HepG2 (cell line): ENCODE measurements around the gene PLVAP. TPM values are rescaled to one million over a fixed set of nuclear protein-coding genes. Genes with fewer than 3 reads are reported as not detected.

Experiments used
- ATAC-seq: fragments of 200-7000 bp; cut with Tn5 transposase; 3 replicates; pipeline ENCODE4 v1.9.1; 2020; ENCODE audit warnings: mild to moderate bottlenecking, moderate library complexity
- BruUV-seq: library from RNA; stranded (reverse); fragments of 400-500 nt; replicated peaks from 2 replicates; lab custom pipeline; 2021; lab: Mats Ljungman, UMichigan
- CTCF ChIA-PET: fragments of 300-600 bp; formaldehyde crosslinking; extraction: SDS; loops from one replicate; lab custom pipeline; 2021; ENCODE audit warnings: low total read pairs, inconsistent platforms, low intra/inter-chr PET ratio; lab: Yijun Ruan, JAX
- POLR2A ChIA-PET: fragments of 350-600 bp; sonication (Branson Sonifier 250); formaldehyde crosslinking; loops from one replicate; lab custom pipeline; 2020; ENCODE audit warnings: antibody characterized with exemption, inconsistent platforms; lab: Yijun Ruan, JAX
- DNase-seq: peaks from one replicate; pipeline ENCODE4 v3.0.0-alpha.2; 2015; ENCODE audit warnings: low spot score
- FAIRE-seq: peaks from 3 replicates; lab custom pipeline; 2011; peaks lifted over from hg19 to GRCh38; lab: Jason Lieb, UNC
- H2AFZ ChIP-seq: one replicate; pipeline ENCODE4 v1.6.1; 2011; ENCODE audit warnings: low read length, inconsistent platforms
- H3K27ac ChIP-seq: fragments of 300-600 bp; 3 replicates; pipeline ENCODE4 v1.8.0; 2011; ENCODE audit warnings: mixed run types, mild to moderate bottlenecking, mixed read lengths, low read length, inconsistent platforms; ENCODE audit not compliant: insufficient read depth; ENCODE audit errors: extremely low read length
- H3K27me3 ChIP-seq, 2 experiments: fragments of 200-600 bp in 1 of 2; 2 replicates in 1 of 2; 3 replicates in 1 of 2; pipeline versions ENCODE4 v1.6.0 to v1.8.0; 2011; ENCODE audit warnings: low read length in 2 of 2, mild to moderate bottlenecking in 2 of 2, moderate library complexity in 2 of 2, inconsistent platforms in 1 of 2; ENCODE audit not compliant: insufficient read depth in 2 of 2, control insufficient read depth in 1 of 2
- H3K36me3 ChIP-seq, 2 experiments: fragments of 200-600 bp in 1 of 2; replicated peaks in 1 of 2; 2 replicates in 1 of 2; 3 replicates in 1 of 2; pipeline versions ENCODE4 v1.5.1 to v1.8.0; 2011; ENCODE audit warnings: low read length in 2 of 2, inconsistent platforms in 1 of 2; ENCODE audit not compliant: insufficient read depth in 2 of 2, control insufficient read depth in 1 of 2
- H3K4me1 ChIP-seq: 2 replicates; pipeline ENCODE4 v1.5.1; 2012; ENCODE audit warnings: low read length, inconsistent platforms; ENCODE audit not compliant: insufficient read depth
- H3K4me2 ChIP-seq: 2 replicates; pipeline ENCODE4 v1.6.0; 2011; ENCODE audit warnings: low read depth, low read length, inconsistent platforms
- H3K4me3 ChIP-seq, 3 experiments: fragments of 200-600 bp in 1 of 3; sonication (generic), shearing (Covaris generic) in 1 of 3; replicated peaks in 1 of 3; 2 replicates each; pipeline ENCODE4 v1.5.1; 2011 to 2016; ENCODE audit warnings: low read length in 3 of 3, inconsistent platforms in 2 of 3, low read depth in 2 of 3, mild to moderate bottlenecking in 2 of 3, control low read depth in 1 of 3, mixed read lengths in 1 of 3; ENCODE audit not compliant: insufficient read depth in 1 of 3
- H3K79me2 ChIP-seq: one replicate; pipeline ENCODE4 v1.6.1; 2011; ENCODE audit warnings: low read length, inconsistent platforms; ENCODE audit not compliant: insufficient read depth
- H3K9ac ChIP-seq: 2 replicates; pipeline ENCODE4 v1.6.0; 2011; ENCODE audit warnings: mild to moderate bottlenecking, low read depth, low read length, inconsistent platforms; ENCODE audit not compliant: insufficient read depth
- H3K9me3 ChIP-seq: 2 replicates; pipeline ENCODE4 v1.5.1; 2012; ENCODE audit warnings: mild to moderate bottlenecking, low read length
- H4K20me1 ChIP-seq: 2 replicates; pipeline ENCODE4 v1.6.0; 2011; ENCODE audit warnings: inconsistent platforms, mild to moderate bottlenecking, low read length, moderate library complexity; ENCODE audit not compliant: insufficient read depth
- BRCA1 ChIP-seq: sonication (generic); formaldehyde crosslinking; IDR thresholded peaks from 2 replicates; pipeline ENCODE4 v1.4.0; 2020; ENCODE audit warnings: missing genetic modification reagents
- CREB1 ChIP-seq, 2 experiments: fragments of 450-650 bp in 1 of 2; IDR thresholded peaks; 2 replicates each; pipeline ENCODE4 v1.6.1; 2016 to 2017; ENCODE audit warnings: control low read depth in 1 of 2, mild to moderate bottlenecking in 1 of 2, missing compliant biosample characterization in 1 of 2, missing genetic modification characterization in 1 of 2
- CSRNP2 ChIP-seq: sonication (generic); formaldehyde crosslinking; conservative IDR thresholded peaks from 2 replicates; pipeline ENCODE4 v1.8.0; 2022; ENCODE audit warnings: low read depth, missing genetic modification reagents
- FOXA1 ChIP-seq, 2 experiments: fragments of 450-650 bp in 1 of 2; sonication (generic) in 1 of 2; formaldehyde crosslinking in 1 of 2; IDR thresholded peaks; 2 replicates each; pipeline versions ENCODE4 v1.4.0 to v1.6.1; 2016 to 2020; ENCODE audit warnings: missing genetic modification reagents in 1 of 2
- MYNN ChIP-seq: sonication (generic); formaldehyde crosslinking; IDR thresholded peaks from 2 replicates; pipeline ENCODE4 v1.4.0; 2020; ENCODE audit warnings: mild to moderate bottlenecking, low read depth, missing genetic modification reagents
- MZF1 ChIP-seq: sonication (generic); formaldehyde crosslinking; IDR thresholded peaks from 2 replicates; pipeline ENCODE4 v1.8.1; 2023; ENCODE audit warnings: mild to moderate bottlenecking, missing genetic modification reagents, borderline replicate concordance
- NCOA5 ChIP-seq: sonication (generic); formaldehyde crosslinking; IDR thresholded peaks from 2 replicates; pipeline ENCODE4 v1.4.0; 2020; ENCODE audit warnings: missing genetic modification reagents
- NFYC ChIP-seq: IDR thresholded peaks from 2 replicates; pipeline ENCODE4 v1.6.1; 2016; ENCODE audit warnings: missing genetic modification reagents, missing compliant biosample characterization
- NR2F6 ChIP-seq, 2 experiments: IDR thresholded peaks; 2 replicates each; pipeline ENCODE4 v1.6.1; 2016; ENCODE audit warnings: antibody characterized with exemption in 1 of 2, mild to moderate bottlenecking in 1 of 2
- PHF8 ChIP-seq: sonication (generic); formaldehyde crosslinking; IDR thresholded peaks from 2 replicates; pipeline ENCODE4 v1.5.0; 2020; ENCODE audit warnings: missing genetic modification reagents
- ZNF333 ChIP-seq: sonication (generic); formaldehyde crosslinking; IDR thresholded peaks from 2 replicates; pipeline ENCODE4 v1.4.0; 2020; ENCODE audit warnings: mild to moderate bottlenecking, missing genetic modification reagents, borderline replicate concordance
- ZNF644 ChIP-seq: IDR thresholded peaks from 2 replicates; pipeline ENCODE4 v1.6.1; 2016; ENCODE audit warnings: low read depth
- ZNF792 ChIP-seq: IDR thresholded peaks from 2 replicates; pipeline ENCODE4 v1.6.1; 2016
- WGBS: methylation state at CpG from one replicate; pipeline ENCODE4 v1.1.6; 2017; ENCODE audit warnings: low lambda C conversion rate; 5-methylcytosine and 5-hydroxymethylcytosine counted together
- in situ Hi-C: cut with HindIII; loops from 2 replicates; pipeline ENCODE4 v1.10.0; 2017; ENCODE audit warnings: low pct_unique_long_range_greater_than_20kb; ENCODE audit not compliant: extremely low pct_ligation_motif_present
- intact Hi-C: fragments of 100-400 bp; cut with micrococcal nuclease; formaldehyde crosslinking; loops from one replicate; pipeline ENCODE4 v1.10.0; 2022; ENCODE audit not compliant: unreplicated experiment
- polyA plus RNA-seq, 8 experiments: library from polyadenylated mRNA; depleted of rRNA in 3 of 8; stranded (reverse) in 7 of 8; unstranded in 1 of 8; fragments of >200 nt; fragmentation: Illumina TruSeq in 4 of 8; extraction: Trizol in 4 of 8; gene quantifications; 2 replicates each; pipeline versions ENCODE4 v1.2.1 to v1.2.3, GENCODE V29; 2011 to 2016; ENCODE audit warnings: low read depth in 4 of 8, missing spikeins in 1 of 8, mixed read lengths in 1 of 8; ENCODE audit not compliant: insufficient read depth in 1 of 8
- total RNA-seq, 5 experiments: library from RNA; depleted of rRNA; stranded (reverse); fragments of >200 nt; fragmentation: Illumina TruSeq; extraction: Trizol; gene quantifications; 2 replicates each; pipeline ENCODE4 v1.2.3, GENCODE V29; 2016; ENCODE audit warnings: low read depth in 1 of 5
- TF ChIP-seq, protein P1 (sequence below): sonication (generic); formaldehyde crosslinking; IDR thresholded peaks from 2 replicates; pipeline ENCODE4 v1.4.0; 2020; ENCODE audit warnings: missing genetic modification reagents
- TF ChIP-seq, protein P2 (sequence below): sonication (generic); formaldehyde crosslinking; IDR thresholded peaks from 2 replicates; pipeline ENCODE4 v1.8.1; 2023; ENCODE audit warnings: mild to moderate bottlenecking, inconsistent platforms, moderate library complexity, missing genetic modification reagents, borderline replicate concordance

The PLVAP gene
- total and polyA plus RNA-seq, 2 of the 13 experiments (the other 11 are each of a cell fraction or from before 2014, with no cell fraction given): 0.26 TPM; not detected in 1

DNA sequence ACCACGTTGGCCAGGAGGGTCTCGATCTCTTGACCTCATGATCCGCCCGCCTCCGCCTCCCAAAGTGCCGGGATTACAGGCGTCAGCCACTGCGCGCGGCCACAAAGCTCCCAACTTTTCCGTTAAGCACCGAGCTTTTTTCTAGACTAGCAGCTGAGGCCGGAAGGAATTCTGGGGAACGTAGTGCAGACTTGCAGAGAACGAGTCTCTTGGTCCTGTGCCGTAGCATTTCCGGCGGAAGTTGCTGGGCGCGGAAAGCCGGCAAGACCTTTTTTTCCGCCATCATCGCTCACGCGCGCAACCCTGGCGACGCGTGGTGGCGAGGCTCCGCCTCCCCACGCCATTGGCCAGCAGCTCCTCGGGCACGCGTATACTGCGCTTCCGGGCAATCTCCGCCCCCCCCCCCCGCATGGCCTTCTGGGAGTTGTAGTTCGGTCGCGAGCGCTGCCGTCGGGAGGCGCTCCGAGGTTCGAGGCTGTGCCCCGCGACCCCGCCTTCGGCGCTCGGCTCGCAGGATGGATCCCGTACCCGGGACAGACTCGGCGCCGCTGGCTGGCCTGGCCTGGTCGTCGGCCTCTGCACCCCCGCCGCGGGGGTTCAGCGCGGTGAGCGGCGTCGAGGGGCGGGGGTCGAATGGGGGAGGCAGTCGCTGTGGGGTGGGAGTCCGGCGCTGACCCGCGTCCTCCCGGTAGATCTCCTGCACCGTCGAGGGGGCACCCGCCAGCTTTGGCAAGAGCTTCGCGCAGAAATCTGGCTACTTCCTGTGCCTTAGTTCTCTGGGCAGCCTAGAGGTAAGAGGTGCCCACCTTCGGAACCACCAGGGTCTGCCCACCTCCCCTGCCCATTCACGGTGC, 42.7 kb upstream of the PLVAP start, which contains the start of gene MVB12A (continued):
- no peak for TF ChIP-seq MZF1 (CRISPR knock-in tag)
- peak; percentile 57; the same call in 1 of the 2 replicates for TF ChIP-seq PHF8 (CRISPR knock-in tag)
- TF ChIP-seq, protein P1, sequence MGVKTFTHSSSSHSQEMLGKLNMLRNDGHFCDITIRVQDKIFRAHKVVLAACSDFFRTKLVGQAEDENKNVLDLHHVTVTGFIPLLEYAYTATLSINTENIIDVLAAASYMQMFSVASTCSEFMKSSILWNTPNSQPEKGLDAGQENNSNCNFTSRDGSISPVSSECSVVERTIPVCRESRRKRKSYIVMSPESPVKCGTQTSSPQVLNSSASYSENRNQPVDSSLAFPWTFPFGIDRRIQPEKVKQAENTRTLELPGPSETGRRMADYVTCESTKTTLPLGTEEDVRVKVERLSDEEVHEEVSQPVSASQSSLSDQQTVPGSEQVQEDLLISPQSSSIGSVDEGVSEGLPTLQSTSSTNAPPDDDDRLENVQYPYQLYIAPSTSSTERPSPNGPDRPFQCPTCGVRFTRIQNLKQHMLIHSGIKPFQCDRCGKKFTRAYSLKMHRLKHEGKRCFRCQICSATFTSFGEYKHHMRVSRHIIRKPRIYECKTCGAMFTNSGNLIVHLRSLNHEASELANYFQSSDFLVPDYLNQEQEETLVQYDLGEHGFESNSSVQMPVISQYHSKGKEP (CRISPR knock-in tag): no peak
- TF ChIP-seq FOXA1 (IDR thresholded peaks at IDR 0.05): no peak
- no peak for TF ChIP-seq FOXA1 (CRISPR knock-in tag; IDR thresholded peaks at IDR 0.05)
- TF ChIP-seq CSRNP2 (CRISPR knock-in tag): no peak

- peak overlapping the region; percentile 65 for H3K27ac ChIP-seq
- 28% methylated on average over 8 of the region's 8 CpGs for WGBS
- FAIRE-seq: peak; percentile 12
- no peak for DNase-seq
- no peaks in the 10 kb centered on the region for H3K79me2 ChIP-seq
- POLR2A ChIA-PET: interaction anchor here (0.6 to 2.0 kb wide), 13 partner anchors 10 to 440 kb away, joined by 3 to 76 read pairs (median 4); partner anchors contain the start of genes BST2, DDA1 and MRPL34
- intact Hi-C loops: loop anchor here (1.0 kb wide), 1 partner anchor 14 kb away; the partner anchor contains the start of gene BST2
- TSS peak; percentile 98 for BruUV-seq
- ATAC-seq: no peak
- no peaks in the 10 kb centered on the region for H4K20me1 ChIP-seq
- H3K9ac ChIP-seq: peak overlapping the region; percentile 69
- H2AFZ ChIP-seq: no peak overlapping the region
- H3K36me3 ChIP-seq: peaks cover 1 to 12% of the 10 kb centered on the region in 2 experiments; a peak in 2 of 5 replicates
- no peaks in the 10 kb centered on the region for H3K9me3 ChIP-seq
- H3K27me3 ChIP-seq: no peaks in the 10 kb centered on the region
- in situ Hi-C loops: no loop called here
- H3K4me3 ChIP-seq: peak overlapping the region; percentile 57 to 82 (median 62)
- H3K4me2 ChIP-seq: peak overlapping the region; percentile 91
- CTCF ChIA-PET: no interaction called here
- H3K4me1 ChIP-seq: peaks cover 17% of the 10 kb centered on the region
- TF ChIP-seq CREB1 (IDR thresholded peaks at IDR 0.05) (no peak), CREB1 (CRISPR knock-in tag; IDR thresholded peaks at IDR 0.05) (no peak), ZNF792 (CRISPR knock-in tag) (no peak), NFYC (no peak), NCOA5 (CRISPR knock-in tag) (no peak), NR2F6 (IDR thresholded peaks at IDR 0.05) (no peak), NR2F6 (CRISPR knock-in tag; IDR thresholded peaks at IDR 0.05) (no peak), BRCA1 (CRISPR knock-in tag) (no peak), ZNF333 (CRISPR knock-in tag) (no peak), ZNF644 (CRISPR knock-in tag) (no peak), MYNN (CRISPR knock-in tag) (0 out of 2 replicates have a peak, but pooled peaks have one; percentile 4)
- TF ChIP-seq, protein P2, sequence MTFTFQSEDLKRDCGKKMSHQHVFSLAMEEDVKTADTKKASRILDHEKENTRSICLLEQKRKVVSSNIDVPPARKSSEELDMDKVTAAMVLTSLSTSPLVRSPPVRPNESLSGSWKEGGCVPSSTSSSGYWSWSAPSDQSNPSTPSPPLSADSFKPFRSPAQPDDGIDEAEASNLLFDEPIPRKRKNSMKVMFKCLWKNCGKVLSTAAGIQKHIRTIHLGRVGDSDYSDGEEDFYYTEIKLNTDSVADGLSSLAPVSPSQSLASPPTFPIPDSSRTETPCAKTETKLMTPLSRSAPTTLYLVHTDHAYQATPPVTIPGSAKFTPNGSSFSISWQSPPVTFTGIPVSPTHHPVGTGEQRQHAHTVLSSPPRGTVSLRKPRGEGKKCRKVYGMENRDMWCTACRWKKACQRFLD (CRISPR knock-in tag): no peak
These were observed 42.0 kb upstream of the PLVAP start for GRCh38 chr19:17419154-17419620.
